K562 (cell line): ENCODE data around the gene APC. TPM values are rescaled to one million over a fixed set of nuclear protein-coding genes. Genes with fewer than 3 reads are reported as not detected.

Experiments
- ARID2 ChIP-seq: fragments of 450-650 bp; IDR thresholded peaks from 2 replicates; pipeline ENCODE4 v1.6.1; 2017; ENCODE audit warnings: antibody characterized with exemption, mild to moderate bottlenecking
- BRD9 ChIP-seq: fragments of 450-650 bp; IDR thresholded peaks from 2 replicates; pipeline ENCODE4 v1.6.1; 2018; ENCODE audit warnings: low read depth; ENCODE audit not compliant: partially characterized antibody
- ESRRA ChIP-seq: fragments of 450-650 bp; IDR thresholded peaks from 2 replicates; pipeline ENCODE4 v1.6.1; 2014; ENCODE audit warnings: low read depth, mild to moderate bottlenecking, moderate library complexity, borderline replicate concordance
- FOXK2 ChIP-seq, 2 experiments: fragments of 450-650 bp; IDR thresholded peaks in 1 of 2; conservative IDR thresholded peaks in 1 of 2; 2 replicates each; pipeline ENCODE4 v1.6.1; 2016; ENCODE audit warnings: low read depth in 2 of 2, mild to moderate bottlenecking in 1 of 2
- GTF2F1 ChIP-seq: IDR thresholded peaks from 2 replicates; pipeline ENCODE4 v1.6.1; 2011; ENCODE audit warnings: low read depth, low read length, improper control_type of control experiment
- ILK ChIP-seq: fragments of 450-650 bp; IDR thresholded peaks from 2 replicates; pipeline ENCODE4 v1.6.1; 2016; ENCODE audit warnings: missing genetic modification characterization, low read depth, mild to moderate bottlenecking, missing compliant biosample characterization, moderate library complexity, borderline replicate concordance
- MEF2D ChIP-seq: conservative IDR thresholded peaks from 2 replicates; pipeline ENCODE4 v1.6.1; 2016; ENCODE audit warnings: low read depth, missing genetic modification characterization, missing compliant biosample characterization
- PHB ChIP-seq: fragments of 250-450 bp; sonication (Bioruptor Pico); IDR thresholded peaks from 2 replicates; pipeline ENCODE4 v1.5.0; 2021
- RBM34 ChIP-seq: fragments of 200-400 bp; formaldehyde crosslinking; IDR thresholded peaks from 2 replicates; pipeline ENCODE4 v1.6.1; 2018; ENCODE audit warnings: low read length, borderline replicate concordance; ENCODE audit not compliant: insufficient read depth
- SMC3 ChIP-seq: conservative IDR thresholded peaks from 2 replicates; pipeline ENCODE4 v1.6.1; 2011; ENCODE audit warnings: low read depth, low read length, improper control_type of control experiment; ENCODE audit not compliant: insufficient read depth
- SPI1 ChIP-seq: IDR thresholded peaks from 2 replicates; pipeline ENCODE4 v1.6.1; 2011; ENCODE audit warnings: low read depth, low read length, control low read depth, borderline replicate concordance
- TCF7 ChIP-seq: sonication (generic); IDR thresholded peaks from 2 replicates; pipeline ENCODE4 v1.6.1; 2016; ENCODE audit warnings: antibody characterized with exemption, borderline replicate concordance
- polyA plus RNA-seq, 8 experiments: library from polyadenylated mRNA; depleted of rRNA in 4 of 8; stranded (reverse) in 5 of 8; unstranded in 3 of 8; fragments of >200 nt; fragmentation: Nextera tagmentation in 2 of 8; fragmentation: Illumina TruSeq in 1 of 8; extraction: Ambion mirVana in 2 of 8; extraction: Trizol in 1 of 8; gene quantifications; 2 replicates each; pipeline versions ENCODE4 v1.2.1 to v1.2.3, GENCODE V29; 2011 to 2014; ENCODE audit warnings: inconsistent platforms in 1 of 8, missing spikeins in 1 of 8
- total RNA-seq, 7 experiments: library from RNA; depleted of rRNA in 6 of 7; stranded (reverse); fragments of >200 nt in 6 of 7; fragmentation: Illumina TruSeq in 2 of 7; extraction: Trizol in 2 of 7; gene quantifications; 2 replicates each; pipeline versions ENCODE4 v1.2.1 to v1.2.3, GENCODE V29; 2011 to 2021; ENCODE audit warnings: low replicate concordance in 1 of 7
- TF ChIP-seq, protein P1 (sequence below): fragments of 250-450 bp; sonication (Bioruptor Pico); IDR thresholded peaks from 2 replicates; pipeline ENCODE4 v1.5.0; 2020; ENCODE audit warnings: mild to moderate bottlenecking
- TF ChIP-seq, protein P2 (sequence below): fragments of 450-650 bp; formaldehyde crosslinking; IDR thresholded peaks from 2 replicates; pipeline ENCODE4 v1.4.0; 2020; ENCODE audit warnings: mild to moderate bottlenecking, moderate library complexity
- TF ChIP-seq, protein P3 (sequence below): fragments of 450-650 bp; IDR thresholded peaks from 2 replicates; pipeline ENCODE4 v1.6.1; 2017; ENCODE audit warnings: antibody characterized with exemption, mild to moderate bottlenecking

APC gene
- total and polyA plus RNA-seq, 9 of the 15 experiments (the other 6 are each of a cell fraction or from before 2014, with no cell fraction given): 5.7 to 29.5 (median 15.4) TPM

DNA sequence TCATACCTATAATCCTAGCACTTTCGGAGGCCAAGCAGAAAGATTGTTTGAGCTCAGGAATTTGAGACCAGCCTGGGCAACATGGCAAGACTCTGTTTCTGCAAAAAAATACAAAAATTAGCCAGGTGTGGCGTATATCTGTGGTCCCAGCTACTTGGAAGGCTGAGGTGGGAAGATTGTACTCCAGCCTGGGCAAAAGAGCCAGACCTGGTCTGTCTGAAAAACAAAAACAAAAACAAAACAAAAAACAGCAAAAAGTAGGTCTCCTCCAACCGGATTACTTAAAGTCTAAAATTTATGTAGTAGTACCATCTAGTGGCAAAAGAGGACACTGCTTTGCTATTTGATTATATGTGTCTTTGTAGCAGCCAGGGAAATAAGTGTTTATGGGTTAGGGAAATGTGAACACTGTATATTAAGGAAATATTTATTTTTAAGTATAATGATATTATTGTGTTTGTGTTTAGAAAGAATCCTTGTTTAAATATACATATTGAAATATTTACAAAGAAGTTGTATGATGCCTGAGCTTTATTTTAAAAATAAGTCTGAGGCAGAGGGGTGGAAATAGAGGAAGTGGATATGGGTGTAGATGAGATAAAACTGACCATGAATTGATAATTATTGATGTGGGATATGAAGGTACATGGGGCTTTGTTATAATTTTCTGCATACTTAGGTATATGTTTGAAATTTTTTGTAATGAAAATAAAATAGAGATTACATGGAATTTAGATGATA lies 20.0 kb downstream of the APC start (continued):
- TF ChIP-seq, protein P1, sequence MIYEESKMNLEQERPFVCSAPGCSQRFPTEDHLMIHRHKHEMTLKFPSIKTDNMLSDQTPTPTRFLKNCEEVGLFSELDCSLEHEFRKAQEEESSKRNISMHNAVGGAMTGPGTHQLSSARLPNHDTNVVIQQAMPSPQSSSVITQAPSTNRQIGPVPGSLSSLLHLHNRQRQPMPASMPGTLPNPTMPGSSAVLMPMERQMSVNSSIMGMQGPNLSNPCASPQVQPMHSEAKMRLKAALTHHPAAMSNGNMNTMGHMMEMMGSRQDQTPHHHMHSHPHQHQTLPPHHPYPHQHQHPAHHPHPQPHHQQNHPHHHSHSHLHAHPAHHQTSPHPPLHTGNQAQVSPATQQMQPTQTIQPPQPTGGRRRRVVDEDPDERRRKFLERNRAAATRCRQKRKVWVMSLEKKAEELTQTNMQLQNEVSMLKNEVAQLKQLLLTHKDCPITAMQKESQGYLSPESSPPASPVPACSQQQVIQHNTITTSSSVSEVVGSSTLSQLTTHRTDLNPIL (CRISPR knock-in tag): no peak
- no peak for TF ChIP-seq GTF2F1
- TF ChIP-seq, protein P2, sequence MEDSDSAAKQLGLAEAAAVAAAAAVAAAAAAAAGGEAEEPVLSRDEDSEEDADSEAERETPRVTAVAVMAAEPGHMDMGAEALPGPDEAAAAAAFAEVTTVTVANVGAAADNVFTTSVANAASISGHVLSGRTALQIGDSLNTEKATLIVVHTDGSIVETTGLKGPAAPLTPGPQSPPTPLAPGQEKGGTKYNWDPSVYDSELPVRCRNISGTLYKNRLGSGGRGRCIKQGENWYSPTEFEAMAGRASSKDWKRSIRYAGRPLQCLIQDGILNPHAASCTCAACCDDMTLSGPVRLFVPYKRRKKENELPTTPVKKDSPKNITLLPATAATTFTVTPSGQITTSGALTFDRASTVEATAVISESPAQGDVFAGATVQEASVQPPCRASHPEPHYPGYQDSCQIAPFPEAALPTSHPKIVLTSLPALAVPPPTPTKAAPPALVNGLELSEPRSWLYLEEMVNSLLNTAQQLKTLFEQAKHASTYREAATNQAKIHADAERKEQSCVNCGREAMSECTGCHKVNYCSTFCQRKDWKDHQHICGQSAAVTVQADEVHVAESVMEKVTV (CRISPR knock-in tag): peak; percentile 80
- TF ChIP-seq, protein P3, sequence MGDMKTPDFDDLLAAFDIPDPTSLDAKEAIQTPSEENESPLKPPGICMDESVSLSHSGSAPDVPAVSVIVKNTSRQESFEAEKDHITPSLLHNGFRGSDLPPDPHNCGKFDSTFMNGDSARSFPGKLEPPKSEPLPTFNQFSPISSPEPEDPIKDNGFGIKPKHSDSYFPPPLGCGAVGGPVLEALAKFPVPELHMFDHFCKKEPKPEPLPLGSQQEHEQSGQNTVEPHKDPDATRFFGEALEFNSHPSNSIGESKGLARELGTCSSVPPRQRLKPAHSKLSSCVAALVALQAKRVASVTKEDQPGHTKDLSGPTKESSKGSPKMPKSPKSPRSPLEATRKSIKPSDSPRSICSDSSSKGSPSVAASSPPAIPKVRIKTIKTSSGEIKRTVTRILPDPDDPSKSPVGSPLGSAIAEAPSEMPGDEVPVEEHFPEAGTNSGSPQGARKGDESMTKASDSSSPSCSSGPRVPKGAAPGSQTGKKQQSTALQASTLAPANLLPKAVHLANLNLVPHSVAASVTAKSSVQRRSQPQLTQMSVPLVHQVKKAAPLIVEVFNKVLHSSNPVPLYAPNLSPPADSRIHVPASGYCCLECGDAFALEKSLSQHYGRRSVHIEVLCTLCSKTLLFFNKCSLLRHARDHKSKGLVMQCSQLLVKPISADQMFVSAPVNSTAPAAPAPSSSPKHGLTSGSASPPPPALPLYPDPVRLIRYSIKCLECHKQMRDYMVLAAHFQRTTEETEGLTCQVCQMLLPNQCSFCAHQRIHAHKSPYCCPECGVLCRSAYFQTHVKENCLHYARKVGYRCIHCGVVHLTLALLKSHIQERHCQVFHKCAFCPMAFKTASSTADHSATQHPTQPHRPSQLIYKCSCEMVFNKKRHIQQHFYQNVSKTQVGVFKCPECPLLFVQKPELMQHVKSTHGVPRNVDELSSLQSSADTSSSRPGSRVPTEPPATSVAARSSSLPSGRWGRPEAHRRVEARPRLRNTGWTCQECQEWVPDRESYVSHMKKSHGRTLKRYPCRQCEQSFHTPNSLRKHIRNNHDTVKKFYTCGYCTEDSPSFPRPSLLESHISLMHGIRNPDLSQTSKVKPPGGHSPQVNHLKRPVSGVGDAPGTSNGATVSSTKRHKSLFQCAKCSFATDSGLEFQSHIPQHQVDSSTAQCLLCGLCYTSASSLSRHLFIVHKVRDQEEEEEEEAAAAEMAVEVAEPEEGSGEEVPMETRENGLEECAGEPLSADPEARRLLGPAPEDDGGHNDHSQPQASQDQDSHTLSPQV: 0 out of 2 replicates have a peak, but pooled peaks have one; percentile 23
- TF ChIP-seq SMC3: peak; percentile 72
- TF ChIP-seq SPI1: peak; percentile 79
- peak; percentile 47 for TF ChIP-seq BRD9
- TF ChIP-seq FOXK2 (conservative IDR thresholded peaks at IDR 0.05 in 1 of 2, IDR thresholded peaks at IDR 0.05 in 1 of 2; ENCODE audit: low read depth in 2 of 2): 0 out of 4 replicates have a peak, but pooled peaks of 1 of the 2 experiments have one; percentile 18
- TF ChIP-seq ARID2: peak; percentile 83
- TF ChIP-seq ILK (tag): no peak
- no peak for TF ChIP-seq MEF2D (tag)
- no peak for TF ChIP-seq RBM34
- TF ChIP-seq ESRRA: no peak
- no peak for TF ChIP-seq TCF7
- TF ChIP-seq PHB (CRISPR knock-in tag): no peak
